ENCODE measurements around the gene PDCD1.

PDCD1 gene

DNA sequence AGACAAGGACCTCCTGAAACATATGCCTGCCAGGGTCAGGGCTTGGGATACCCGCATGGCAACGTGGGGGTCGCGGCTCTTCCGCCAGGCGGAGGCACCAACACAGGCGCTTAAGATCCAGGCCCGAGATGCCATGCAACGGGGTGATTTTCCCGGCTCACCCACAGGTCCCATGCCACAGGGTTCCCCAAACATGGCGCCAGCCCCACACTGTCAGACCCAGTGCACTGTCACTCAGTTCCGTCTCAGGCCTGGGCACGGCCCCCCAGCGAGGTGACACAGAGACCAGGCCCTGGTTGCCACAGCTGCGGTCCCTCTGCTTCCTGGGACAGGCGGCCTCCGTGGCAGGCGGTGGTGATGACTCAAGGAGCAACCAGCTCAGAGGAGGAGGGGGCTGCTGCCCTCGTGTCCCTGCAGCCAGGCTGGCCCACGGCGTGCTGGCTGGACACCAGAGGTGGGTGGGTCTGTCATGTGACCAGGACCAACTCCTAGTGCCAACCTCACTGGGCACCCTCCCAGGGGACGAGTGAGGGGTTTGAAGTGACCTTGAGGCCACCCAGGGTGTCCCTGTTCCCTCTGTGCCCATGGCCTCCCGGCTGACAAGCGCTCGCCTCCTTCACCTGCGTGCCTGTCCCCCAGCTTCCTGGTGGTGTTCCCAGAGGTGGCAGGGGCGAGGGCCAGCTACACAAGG, 4.9 kb downstream of the PDCD1 start:
- Histone ChIP-seq H3K79me2 (ENCODE audit: insufficient read depth, low read length) (no peaks in the 10 kb centered on the region), H3K27ac (ENCODE audit: low read length) (no peak overlapping the region), H3K4me1 (ENCODE audit: insufficient read depth, low read length) (peaks cover 3% of the 10 kb centered on the region), H3K27me3 (ENCODE audit: insufficient read depth, low read length, poor library complexity) (no peaks in the 10 kb centered on the region), H4K20me1 (ENCODE audit: insufficient read depth, low read length) (0 out of 2 replicates have a peak, but pooled peaks cover 2% of the 10 kb centered on the region), H3K4me3 (ENCODE audit: low read depth in 1 of 2, low read length in 2 of 2) (no peak overlapping the region), H3K9me3 (ENCODE audit: insufficient read depth, low read length, severe bottlenecking) (no peaks in the 10 kb centered on the region), H3K36me3 (ENCODE audit: insufficient read depth, low read length) (no peaks in the 10 kb centered on the region), H2AFZ (ENCODE audit: low read depth, low read length) (no peak overlapping the region), H3K9ac (ENCODE audit: low read depth, low read length) (no peak overlapping the region), H3K4me2 (ENCODE audit: insufficient read depth, low read length) (no peak overlapping the region)
- no peak for TF ChIP-seq EZH2 (IDR thresholded peaks at IDR 0.05; ENCODE audit: borderline replicate concordance, low read depth, low read length, severe bottlenecking)
- no peak for TF ChIP-seq CTCF (IDR thresholded peaks at IDR 0.05; ENCODE audit: borderline replicate concordance, extremely low read depth, low read length, poor library complexity, severe bottlenecking)
- no peak for ATAC-seq (ENCODE audit: insufficient read depth, low read depth)
- no peak for DNase-seq

GRCh38 chr2:241852981-241853631, 5.6 kb downstream of the PDCD1 start:
- TF ChIP-seq CTCF (IDR thresholded peaks at IDR 0.05; ENCODE audit: borderline replicate concordance, extremely low read depth, low read length, poor library complexity, severe bottlenecking) (no peak), EZH2 (IDR thresholded peaks at IDR 0.05; ENCODE audit: borderline replicate concordance, low read depth, low read length, severe bottlenecking) (no peak)
- DNase-seq (no peak), ATAC-seq (ENCODE audit: insufficient read depth, low read depth) (no peak)
- Histone ChIP-seq H3K36me3 (ENCODE audit: insufficient read depth, low read length) (no peaks in the 10 kb centered on the region), H3K79me2 (ENCODE audit: insufficient read depth, low read length) (no peaks in the 10 kb centered on the region), H3K4me2 (ENCODE audit: insufficient read depth, low read length) (no peak overlapping the region), H3K9me3 (ENCODE audit: insufficient read depth, low read length, severe bottlenecking) (no peaks in the 10 kb centered on the region), H4K20me1 (ENCODE audit: insufficient read depth, low read length) (0 out of 2 replicates have a peak, but pooled peaks cover 2% of the 10 kb centered on the region), H3K4me3 (ENCODE audit: low read depth in 1 of 2, low read length in 2 of 2) (no peak overlapping the region), H3K27ac (ENCODE audit: low read length) (no peak overlapping the region), H3K4me1 (ENCODE audit: insufficient read depth, low read length) (no peaks in the 10 kb centered on the region), H2AFZ (ENCODE audit: low read depth, low read length) (no peak overlapping the region), H3K9ac (ENCODE audit: low read depth, low read length) (no peak overlapping the region), H3K27me3 (ENCODE audit: insufficient read depth, low read length, poor library complexity) (no peaks in the 10 kb centered on the region)

GRCh38 chr2:241852116-241852980, 6.3 kb downstream of the PDCD1 start:
- H2AFZ ChIP-seq (ENCODE audit: low read depth, low read length), result no peak overlapping the region
- H3K9me3 ChIP-seq (ENCODE audit: insufficient read depth, low read length, severe bottlenecking), result no peaks in the 10 kb centered on the region
- no peak overlapping the region for H3K27ac ChIP-seq (ENCODE audit: low read length)
- no peaks in the 10 kb centered on the region for H3K79me2 ChIP-seq (ENCODE audit: insufficient read depth, low read length)
- H3K4me2 ChIP-seq (ENCODE audit: insufficient read depth, low read length), result no peak overlapping the region
- no peak overlapping the region for H3K4me3 ChIP-seq (ENCODE audit: low read depth in 1 of 2, low read length in 2 of 2)
- no peaks in the 10 kb centered on the region for H3K36me3 ChIP-seq (ENCODE audit: insufficient read depth, low read length)
- no peak for DNase-seq
- 0 out of 2 replicates have a peak, but pooled peaks cover 2% of the 10 kb centered on the region for H4K20me1 ChIP-seq (ENCODE audit: insufficient read depth, low read length)
- H3K27me3 ChIP-seq (ENCODE audit: insufficient read depth, low read length, poor library complexity), result no peaks in the 10 kb centered on the region
- no peaks in the 10 kb centered on the region for H3K4me1 ChIP-seq (ENCODE audit: insufficient read depth, low read length)
- H3K9ac ChIP-seq (ENCODE audit: low read depth, low read length), result no peak overlapping the region
- TF ChIP-seq EZH2 (IDR thresholded peaks at IDR 0.05; ENCODE audit: borderline replicate concordance, low read depth, low read length, severe bottlenecking) (no peak), CTCF (IDR thresholded peaks at IDR 0.05; ENCODE audit: borderline replicate concordance, extremely low read depth, low read length, poor library complexity, severe bottlenecking) (no peak)
- ATAC-seq (ENCODE audit: insufficient read depth, low read depth), result no peak
